Spleen (tissue), 11 donors: ENCODE results near the gene RARRES2. TPM values are rescaled to one million over a fixed set of nuclear protein-coding genes. Genes with fewer than 3 reads are reported as not detected.

ENCODE experiments used
- DNase-seq: peaks from one replicate; pipeline ENCODE4 v3.0.0-alpha.2; 2020
- H3K27ac ChIP-seq, 8 donors: fragments of 200-600 bp; sonication (generic) in 7 of 8; 1 replicate in 4 of 8; 2 replicates in 4 of 8; pipeline versions ENCODE4 v1.5.0 to v1.8.0; 2016 to 2021; ENCODE audit warnings: inconsistent platforms in 4 of 8, mild to moderate bottlenecking in 4 of 8, moderate library complexity in 1 of 8
- H3K27me3 ChIP-seq, 7 donors: fragments of 200-600 bp; sonication (generic) in 6 of 7; replicated peaks in 1 of 7; 1 replicate in 4 of 7; 2 replicates in 3 of 7; pipeline versions ENCODE4 v1.5.0 to v1.8.0; 2016 to 2021; ENCODE audit warnings: inconsistent platforms in 3 of 7, mild to moderate bottlenecking in 1 of 7
- H3K36me3 ChIP-seq, 6 donors: fragments of 200-600 bp; sonication (generic) in 5 of 6; 1 replicate in 4 of 6; 2 replicates in 2 of 6; pipeline versions ENCODE4 v1.5.0 to v1.8.0; 2016 to 2021; ENCODE audit warnings: inconsistent platforms in 2 of 6
- H3K4me1 ChIP-seq, 6 donors: fragments of 200-600 bp; sonication (generic) in 5 of 6; 1 replicate in 3 of 6; 2 replicates in 3 of 6; pipeline versions ENCODE4 v1.5.0 to v1.8.0; 2016 to 2021; ENCODE audit warnings: inconsistent platforms in 3 of 6
- H3K4me3 ChIP-seq, 8 donors: fragments of 200-600 bp; sonication (generic) in 7 of 8; 1 replicate in 4 of 8; 2 replicates in 4 of 8; pipeline versions ENCODE4 v1.5.0 to v1.8.0; 2016 to 2021; ENCODE audit warnings: inconsistent platforms in 4 of 8, mild to moderate bottlenecking in 4 of 8, moderate library complexity in 2 of 8
- H3K9me3 ChIP-seq, 8 donors: fragments of 200-600 bp; sonication (generic) in 7 of 8; 1 replicate in 4 of 8; 2 replicates in 4 of 8; pipeline versions ENCODE4 v1.5.0 to v1.8.0; 2016 to 2021; ENCODE audit warnings: inconsistent platforms in 4 of 8
- CTCF ChIP-seq, 11 experiments: fragments of 200-600 bp in 7 of 11; fragments of 450-650 bp in 4 of 11; sonication (generic) in 4 of 11; IDR thresholded peaks in 8 of 11; conservative IDR thresholded peaks in 3 of 11; 1 replicate in 7 of 11; 2 replicates in 4 of 11; pipeline versions ENCODE4 v1.4.0 to v1.8.0; 2016 to 2021; ENCODE audit warnings: antibody characterized with exemption in 11 of 11, inconsistent platforms in 4 of 11, mild to moderate bottlenecking in 1 of 11
- POLR2A ChIP-seq, 3 donors: fragments of 450-650 bp; IDR thresholded peaks; one replicate each; pipeline ENCODE4 v1.5.1; 2017; ENCODE audit warnings: antibody characterized with exemption in 3 of 3, mild to moderate bottlenecking in 1 of 3
- POLR2AphosphoS5 ChIP-seq, 3 donors: sonication (generic); formaldehyde crosslinking; IDR thresholded peaks; one replicate each; pipeline ENCODE4 v1.5.1; 2017; ENCODE audit warnings: antibody characterized with exemption in 3 of 3
- WGBS, 5 donors: extraction: QIAGEN DNeasy Blood & Tissue Kit in 3 of 5; methylation state at CpG; one replicate each; pipeline versions ENCODE4 v1.1.5 to v1.1.7; 2013 to 2018; 5-methylcytosine and 5-hydroxymethylcytosine counted together
- intact Hi-C: fragments of 100-400 bp; cut with DNase I; formaldehyde crosslinking; loops from one replicate; pipeline ENCODE4 v1.15.0; 2023; ENCODE audit warnings: low total_unique reads
- polyA plus RNA-seq, 3 donors: library from polyadenylated mRNA; stranded (reverse); fragments of 200-250 nt; gene quantifications; one replicate each; pipeline ENCODE4 v1.2.1, GENCODE V29; 2013
- total RNA-seq, 7 donors: library from RNA; depleted of rRNA in 3 of 7; stranded (reverse); fragments of >200 nt in 3 of 7; fragmentation: NEBNext Ultra II Directional in 4 of 7; extraction: Animal tissue kit (Norgen Biotek cat#: 25700) in 4 of 7; gene quantifications; one replicate each; pipeline versions ENCODE4 v1.1.0 to v1.2.1, GENCODE V29; 2016 to 2021
- donor health status: healthy with polysubstance abuse.
- donor health status: DM: no; HTN: no; CAD: no; lungs with moderate emphysema.
- donor health status: DM: no; HTN: no; CAD: no.
- donor health status: Bipolar disorder and iron deficiency.
- donor health status: healthy.
- donor health status: DM: no; HTN: no; CAD: no.
- donor health status: DM: yes; HTN: yes; CAD: no.

Gene RARRES2
- total and polyA plus RNA-seq, 10 donors = 39.7 to 292 (median 105) TPM

DNA sequence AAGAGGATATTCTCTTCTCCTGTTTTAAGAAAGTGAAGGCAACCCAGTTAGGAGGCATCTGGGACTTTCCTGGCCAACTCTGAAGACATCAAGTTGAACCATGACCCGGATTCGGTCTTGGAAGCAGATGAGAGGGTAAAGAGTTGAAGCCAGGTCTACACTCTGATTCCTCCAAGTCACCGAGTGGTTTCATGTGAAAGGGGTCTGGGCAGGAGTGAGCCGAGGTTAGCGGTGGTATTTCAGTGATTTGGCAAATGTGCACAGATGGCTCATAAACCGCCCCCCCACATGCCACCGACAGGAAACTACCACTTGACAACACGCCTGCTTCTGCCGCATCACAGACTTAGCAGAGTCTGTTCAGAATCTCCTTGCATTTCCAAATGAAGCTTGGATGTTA lies 15.8 kb upstream of the RARRES2 start:
- H3K9me3 ChIP-seq = no peaks in the 10 kb centered on the region
- no peak overlapping the region for H3K4me3 ChIP-seq
- TF ChIP-seq POLR2AphosphoS5 (IDR thresholded peaks at IDR 0.05) = no peak
- no peak for TF ChIP-seq CTCF (IDR thresholded peaks at IDR 0.05 in 8 of 11, conservative IDR thresholded peaks at IDR 0.05 in 3 of 11)
- TF ChIP-seq POLR2A (IDR thresholded peaks at IDR 0.05) = no peak
- H3K27ac ChIP-seq = peak overlapping the region in 7 of 8 donors; percentile 29 to 71 (median 47)
- 5 to 9% (median 7%) methylated on average over 9 of the region's 9 CpGs for WGBS, 5 donors
- peak; percentile 84 for DNase-seq
- peaks cover 0 to 48% (median 22%) of the 10 kb centered on the region in 6 donors for H3K4me1 ChIP-seq
- intact Hi-C loops = loop anchor here (2.0 kb wide), 1 partner anchor 64 kb away; no protein-coding TSS in a partner anchor
- no peaks in the 10 kb centered on the region for H3K36me3 ChIP-seq
- H3K27me3 ChIP-seq = no peaks in the 10 kb centered on the region

DNA sequence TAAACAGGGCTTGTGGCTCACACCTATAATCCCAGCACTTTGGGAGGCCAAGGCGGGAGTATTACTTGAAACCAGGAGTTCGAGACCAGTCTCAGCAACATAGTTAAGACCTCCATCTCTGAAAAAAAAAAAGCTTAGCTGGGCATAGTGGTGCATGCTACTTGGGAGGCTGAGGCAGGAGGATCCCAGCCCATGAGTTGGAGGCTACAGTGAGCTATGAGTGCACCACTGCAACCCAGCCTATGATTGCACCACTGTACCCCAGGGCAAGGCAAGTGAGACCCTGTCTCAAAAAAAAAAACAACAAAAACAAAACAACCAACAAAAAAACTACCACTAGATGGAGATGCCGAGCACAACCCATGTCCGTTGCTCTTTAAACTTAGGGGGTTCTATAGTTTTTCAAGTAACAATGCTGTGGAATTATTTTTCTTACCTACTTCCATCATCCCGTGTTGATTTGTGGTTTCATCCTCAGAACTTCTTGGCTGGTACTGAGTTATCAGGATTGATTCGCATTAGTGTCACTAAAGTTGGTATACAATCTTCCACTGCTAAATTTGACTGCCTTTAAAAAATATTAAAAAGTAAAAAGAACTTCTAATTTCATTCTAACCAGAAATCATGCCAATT lies 15.0 kb upstream of the RARRES2 start:
- H3K4me3 ChIP-seq = no peak overlapping the region
- no peaks in the 10 kb centered on the region for H3K36me3 ChIP-seq
- no peaks in the 10 kb centered on the region for H3K27me3 ChIP-seq
- no peak for DNase-seq
- TF ChIP-seq POLR2AphosphoS5 (IDR thresholded peaks at IDR 0.05) (no peak), CTCF (IDR thresholded peaks at IDR 0.05 in 8 of 11, conservative IDR thresholded peaks at IDR 0.05 in 3 of 11) (peak in 9 of 11 experiments; percentile 18 to 75 (median 59))
- 29 to 35% (median 32%) methylated on average over 6 of the region's 6 CpGs for WGBS, 5 donors
- H3K9me3 ChIP-seq = no peaks in the 10 kb centered on the region
- H3K27ac ChIP-seq = peak overlapping the region in 3 of 8 donors; percentile 43 to 51 (median 45)
- H3K4me1 ChIP-seq = peaks cover 0 to 39% (median 22%) of the 10 kb centered on the region in 6 donors
- intact Hi-C loops = loop anchor here (2.0 kb wide), 1 partner anchor 64 kb away; no protein-coding TSS in a partner anchor

GRCh38 chr7:150355666-150356059 lies 14.2 kb upstream of the RARRES2 start:
- no peaks in the 10 kb centered on the region for H3K36me3 ChIP-seq
- no peak for DNase-seq
- no peak overlapping the region for H3K4me3 ChIP-seq
- intact Hi-C loops = loop anchor here (2.0 kb wide), 1 partner anchor 65 kb away; no protein-coding TSS in a partner anchor
- H3K27ac ChIP-seq = no peak overlapping the region
- 68 to 88% (median 84%) methylated on average over 1 of the region's 1 CpG for WGBS, 5 donors
- peaks cover 0 to 37% (median 22%) of the 10 kb centered on the region in 6 donors for H3K4me1 ChIP-seq
- H3K9me3 ChIP-seq = no peaks in the 10 kb centered on the region
- no peaks in the 10 kb centered on the region for H3K27me3 ChIP-seq
- TF ChIP-seq POLR2A (IDR thresholded peaks at IDR 0.05) (no peak), CTCF (IDR thresholded peaks at IDR 0.05 in 8 of 11, conservative IDR thresholded peaks at IDR 0.05 in 3 of 11) (no peak), POLR2AphosphoS5 (IDR thresholded peaks at IDR 0.05) (no peak)

GRCh38 chr7:150351587-150352194 lies 10.3 kb upstream of the RARRES2 start:
- Histone ChIP-seq H3K9me3 (no peaks in the 10 kb centered on the region), H3K27ac (no peak overlapping the region), H3K36me3 (no peaks in the 10 kb centered on the region), H3K4me3 (no peak overlapping the region), H3K27me3 (no peaks in the 10 kb centered on the region), H3K4me1 (peaks cover 0 to 14% (median 5%) of the 10 kb centered on the region in 6 donors)
- DNase-seq = no peak
- intact Hi-C loops = no loop called here
- WGBS, 5 donors = 74 to 90% (median 80%) methylated on average over 8 of the region's 8 CpGs
- TF ChIP-seq POLR2AphosphoS5 (IDR thresholded peaks at IDR 0.05) (no peak), POLR2A (IDR thresholded peaks at IDR 0.05) (no peak), CTCF (IDR thresholded peaks at IDR 0.05 in 8 of 11, conservative IDR thresholded peaks at IDR 0.05 in 3 of 11) (no peak)
